GM18511 (cell line): Measurements from ENCODE around the gene AKR7A2.

Experiments used
- ATAC-seq: cut with Tn5 transposase; IDR thresholded peaks from one replicate; pipeline ENCODE4 v1.9.1; 2021; ENCODE audit warnings: mild to moderate bottlenecking, moderate library complexity; ENCODE audit not compliant: unreplicated experiment

AKR7A2 gene

DNA sequence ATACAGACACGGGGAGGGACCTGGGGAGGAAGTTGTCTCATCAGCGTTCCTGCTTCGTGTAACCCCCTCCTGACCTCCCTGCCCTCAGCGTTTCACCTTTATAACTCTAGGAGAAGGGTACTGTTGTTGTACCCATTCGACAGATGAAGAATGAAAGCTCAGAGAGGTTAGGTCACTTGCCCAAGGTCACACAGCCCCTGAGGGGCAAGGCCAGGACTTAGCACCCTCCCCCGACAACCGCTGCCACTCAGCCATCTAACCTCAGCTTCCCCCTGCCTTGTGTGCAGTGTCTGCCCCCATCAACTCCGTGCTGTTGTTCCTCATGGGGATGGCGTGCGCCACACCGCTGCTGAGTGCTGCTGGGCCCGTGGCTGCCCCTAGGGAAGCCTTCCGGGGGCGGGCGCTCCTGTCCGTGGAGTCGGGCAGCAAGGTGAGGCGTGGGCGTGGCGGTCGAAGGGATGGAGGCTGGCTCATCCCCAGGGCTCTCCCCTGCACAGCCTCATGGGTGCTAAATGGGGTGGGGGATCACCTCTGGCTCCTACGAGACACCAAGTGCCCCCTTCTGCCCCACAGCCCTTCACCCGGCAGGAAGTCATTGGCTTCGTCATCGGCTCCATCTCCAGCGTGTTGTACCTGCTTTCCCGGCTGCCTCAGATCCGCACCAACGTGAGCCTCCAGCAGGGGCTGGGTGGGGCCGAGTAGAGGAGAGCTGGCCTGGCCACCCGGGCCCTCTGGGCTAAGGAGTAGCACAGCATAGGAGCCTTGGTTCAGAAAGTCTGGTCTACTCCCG, 14.2 kb upstream of the AKR7A2 start:
- no peak for ATAC-seq

DNA sequence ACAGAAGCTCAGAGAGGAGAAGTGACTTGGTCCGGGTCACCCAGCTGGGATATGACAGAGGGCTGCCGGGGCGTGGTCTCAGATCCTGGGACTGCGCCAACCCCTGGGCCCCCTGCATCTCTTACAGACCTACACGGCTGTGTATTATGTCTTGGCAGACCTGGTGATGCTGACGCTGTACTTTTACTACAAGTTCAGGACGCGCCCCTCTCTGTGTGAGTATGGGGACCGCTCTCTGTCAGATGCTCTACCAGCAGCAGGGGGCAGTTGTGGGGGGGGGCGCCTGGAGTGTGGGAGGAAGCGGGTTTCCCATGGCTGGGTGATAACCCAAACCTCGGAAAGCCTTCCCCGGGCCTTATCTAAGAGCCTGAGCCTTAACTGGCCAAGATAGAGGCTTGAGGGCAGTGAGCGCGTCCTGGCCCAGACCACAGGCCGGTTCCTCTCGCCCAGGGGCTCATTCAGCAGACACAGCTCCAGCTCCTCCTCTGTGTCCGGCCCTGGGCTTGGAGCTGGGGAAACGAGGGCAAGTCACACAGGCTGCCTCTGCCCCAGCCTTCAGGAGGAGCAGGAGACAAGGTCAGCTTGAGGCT, 13.5 kb upstream of the AKR7A2 start:
- no peak for ATAC-seq

DNA sequence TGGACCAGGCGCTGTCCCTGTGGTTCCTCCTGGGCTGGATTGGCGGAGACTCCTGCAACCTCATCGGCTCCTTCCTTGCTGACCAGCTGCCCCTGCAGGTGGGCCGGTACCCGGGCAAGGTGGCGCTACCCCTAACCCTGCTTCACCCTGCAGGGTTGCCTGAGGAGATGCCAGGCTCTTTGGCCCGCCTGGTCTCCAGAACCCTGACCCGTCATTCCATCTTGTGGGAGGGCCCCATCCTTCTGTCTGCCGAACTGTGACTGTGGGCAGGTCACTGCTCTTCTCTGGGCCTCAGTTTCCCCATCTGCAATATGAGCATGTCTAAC, 12.7 kb upstream of the AKR7A2 start:
- no peak for ATAC-seq

DNA sequence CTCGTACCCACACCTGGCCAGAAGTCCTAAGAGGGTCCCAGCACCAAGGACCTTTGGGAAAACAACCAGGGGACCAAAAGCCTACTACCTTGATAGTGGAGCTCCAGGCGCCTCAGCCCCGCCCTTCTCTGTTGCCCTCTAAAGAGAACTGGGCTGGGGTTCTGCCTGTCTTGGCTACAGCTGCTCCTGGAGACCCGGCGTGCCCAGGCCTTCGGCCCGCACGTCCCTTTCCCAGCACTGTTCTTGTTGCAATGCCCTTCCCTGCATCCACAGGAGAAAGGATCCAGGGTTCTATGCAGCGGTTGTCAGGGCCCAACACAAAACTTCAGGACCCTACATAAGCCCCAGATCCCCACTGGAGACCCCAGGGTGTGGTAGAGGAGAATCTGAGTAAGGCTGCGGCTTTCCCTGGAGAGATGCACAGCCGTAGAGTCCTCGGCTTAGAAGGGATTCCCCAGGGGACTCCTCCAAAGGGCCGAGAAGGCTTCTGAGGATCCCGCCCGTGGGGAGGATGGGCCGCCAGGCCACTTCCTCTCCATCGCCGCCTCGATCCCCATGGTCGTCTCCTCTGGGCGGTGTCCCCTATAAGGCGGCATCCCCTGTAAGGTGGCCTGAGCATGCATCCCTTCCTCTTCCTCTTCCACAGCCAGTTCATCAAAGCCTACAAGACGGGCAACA, 12.2 kb upstream of the AKR7A2 start:
- ATAC-seq: no peak

DNA sequence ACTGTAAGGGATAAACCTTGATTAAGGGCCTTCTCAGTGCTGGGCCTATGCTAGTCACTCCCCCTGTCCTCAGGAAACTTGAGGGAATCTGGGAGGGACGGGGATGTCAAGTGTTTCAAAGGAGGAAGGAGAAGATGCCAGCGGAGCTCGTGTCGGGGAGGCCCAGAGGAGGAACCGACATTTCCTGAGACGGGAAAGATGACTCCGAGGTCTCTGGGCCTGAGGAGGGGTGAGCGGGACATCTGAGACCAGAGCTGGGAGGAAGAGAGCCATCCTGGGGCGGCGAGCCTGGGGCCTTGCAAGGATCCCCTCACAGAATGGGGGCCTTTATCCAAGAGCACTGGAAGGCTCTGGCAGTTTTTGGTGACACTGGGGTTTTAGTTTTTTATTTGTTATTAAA, 10.5 kb upstream of the AKR7A2 start:
- ATAC-seq: no peak

DNA sequence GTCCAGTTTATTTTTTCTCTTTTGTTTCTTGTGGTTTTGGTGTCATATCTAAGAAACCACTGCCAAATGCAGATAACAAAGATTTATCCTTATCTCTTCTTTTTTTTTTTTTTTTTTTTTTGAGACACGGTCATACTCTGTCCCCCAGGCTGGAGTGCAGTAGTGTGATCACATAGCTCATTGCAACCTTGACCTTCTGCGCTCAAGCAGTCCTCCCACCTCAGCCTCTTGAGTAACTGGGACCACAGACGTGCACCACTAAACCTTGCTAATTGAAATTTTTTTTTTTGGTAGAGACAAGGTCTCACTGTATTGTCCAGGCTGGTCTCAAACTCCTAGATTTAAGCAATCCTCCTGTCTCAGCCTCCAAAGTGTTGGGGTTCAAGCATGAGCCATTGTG, 9.1 kb upstream of the AKR7A2 start:
- ATAC-seq: no peak

DNA sequence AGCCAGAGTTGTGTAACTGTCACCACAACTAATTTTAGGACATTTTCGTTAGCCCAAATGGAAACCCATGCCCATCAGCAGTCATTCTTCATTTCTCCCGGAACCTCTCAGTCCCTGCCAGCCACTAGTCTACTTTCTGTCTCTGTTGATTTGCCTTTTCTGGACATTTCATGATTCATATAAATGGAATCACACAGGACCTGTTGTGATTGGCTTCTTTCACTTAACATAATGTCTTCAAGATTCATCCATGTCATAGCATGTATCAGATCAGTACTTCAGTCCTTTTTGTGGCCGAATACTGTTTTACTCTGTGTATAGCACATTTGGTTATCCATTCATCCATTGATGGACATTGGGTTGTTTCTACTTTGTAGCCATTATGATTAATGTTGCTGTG, 7.3 kb upstream of the AKR7A2 start:
- ATAC-seq: no peak

DNA sequence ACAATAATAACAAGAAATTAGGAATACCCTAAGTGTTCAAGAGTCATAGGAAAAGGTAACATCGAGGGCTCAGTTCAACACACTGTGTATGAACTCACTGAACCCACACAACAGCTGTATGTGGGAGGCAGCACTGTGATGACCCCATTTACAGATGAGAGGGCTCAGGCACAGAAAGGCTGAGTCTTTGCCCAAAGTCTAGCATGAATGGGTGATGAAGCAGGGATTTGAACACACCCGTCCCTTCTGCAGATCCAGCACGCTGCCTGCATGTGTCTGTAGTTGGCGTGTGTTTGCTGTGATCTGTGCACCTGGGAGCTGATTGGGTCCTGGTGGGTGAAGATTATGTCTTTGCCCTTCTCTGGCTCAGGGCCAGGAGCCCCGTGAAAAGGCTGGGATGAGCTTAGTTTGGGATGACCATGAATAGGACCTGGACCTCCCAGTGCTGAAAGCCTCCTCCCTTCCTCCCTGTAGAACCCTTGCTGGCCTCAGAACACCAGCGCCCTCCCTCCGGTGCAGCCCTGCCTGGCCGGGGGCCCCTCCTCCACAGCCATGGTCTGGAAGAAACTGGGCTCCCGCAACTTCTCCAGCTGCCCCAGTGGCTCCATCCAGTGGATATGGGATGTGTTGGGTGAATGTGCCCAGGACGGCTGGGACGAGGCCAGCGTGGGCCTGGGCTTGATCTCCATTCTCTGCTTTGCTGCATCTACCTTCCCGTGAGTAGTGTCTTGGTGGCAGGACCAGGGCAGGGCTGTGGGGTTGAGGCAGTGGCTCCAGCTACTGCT, 5.4 kb upstream of the AKR7A2 start:
- ATAC-seq: no peak

DNA sequence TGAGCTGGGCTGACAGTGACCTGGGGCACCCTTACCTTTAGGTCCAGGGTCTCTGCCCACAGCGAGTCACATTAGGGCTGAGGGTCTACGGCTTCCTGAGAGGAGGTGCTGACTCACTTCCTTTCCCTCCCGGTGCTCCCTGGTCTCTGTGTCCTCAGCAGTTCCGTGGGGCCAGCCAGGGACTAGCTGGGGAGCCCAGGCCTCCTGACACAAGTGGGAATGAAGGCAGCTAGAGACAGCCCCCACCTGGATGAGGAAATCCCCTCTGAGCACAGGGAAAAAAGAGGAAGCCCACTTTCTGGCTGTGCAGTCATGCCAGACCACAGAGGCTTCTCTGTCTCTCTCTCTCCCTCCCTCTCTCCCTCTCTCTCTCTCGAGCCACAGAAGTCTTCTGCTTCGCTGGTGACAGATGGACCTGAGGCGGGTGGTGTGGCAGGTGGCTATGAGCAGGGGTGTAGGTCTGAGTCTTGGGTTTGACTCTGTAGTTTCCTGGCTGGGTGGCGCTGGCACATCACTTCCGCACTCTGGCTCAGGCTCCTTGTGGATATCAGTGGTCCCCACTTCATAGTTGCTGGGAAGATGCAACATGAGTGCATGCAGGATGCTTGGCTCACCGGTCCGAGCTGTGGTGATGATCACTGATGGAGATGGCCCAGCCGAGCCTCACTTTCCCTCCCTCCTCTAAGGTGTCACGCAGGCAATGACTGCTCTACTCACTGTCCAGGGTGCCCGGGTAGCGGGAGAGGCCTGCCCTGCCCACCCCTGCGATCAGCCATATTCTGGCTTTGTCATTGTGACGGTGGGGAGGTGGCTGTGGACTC, 3.6 kb upstream of the AKR7A2 start:
- ATAC-seq: peak; percentile 29

DNA sequence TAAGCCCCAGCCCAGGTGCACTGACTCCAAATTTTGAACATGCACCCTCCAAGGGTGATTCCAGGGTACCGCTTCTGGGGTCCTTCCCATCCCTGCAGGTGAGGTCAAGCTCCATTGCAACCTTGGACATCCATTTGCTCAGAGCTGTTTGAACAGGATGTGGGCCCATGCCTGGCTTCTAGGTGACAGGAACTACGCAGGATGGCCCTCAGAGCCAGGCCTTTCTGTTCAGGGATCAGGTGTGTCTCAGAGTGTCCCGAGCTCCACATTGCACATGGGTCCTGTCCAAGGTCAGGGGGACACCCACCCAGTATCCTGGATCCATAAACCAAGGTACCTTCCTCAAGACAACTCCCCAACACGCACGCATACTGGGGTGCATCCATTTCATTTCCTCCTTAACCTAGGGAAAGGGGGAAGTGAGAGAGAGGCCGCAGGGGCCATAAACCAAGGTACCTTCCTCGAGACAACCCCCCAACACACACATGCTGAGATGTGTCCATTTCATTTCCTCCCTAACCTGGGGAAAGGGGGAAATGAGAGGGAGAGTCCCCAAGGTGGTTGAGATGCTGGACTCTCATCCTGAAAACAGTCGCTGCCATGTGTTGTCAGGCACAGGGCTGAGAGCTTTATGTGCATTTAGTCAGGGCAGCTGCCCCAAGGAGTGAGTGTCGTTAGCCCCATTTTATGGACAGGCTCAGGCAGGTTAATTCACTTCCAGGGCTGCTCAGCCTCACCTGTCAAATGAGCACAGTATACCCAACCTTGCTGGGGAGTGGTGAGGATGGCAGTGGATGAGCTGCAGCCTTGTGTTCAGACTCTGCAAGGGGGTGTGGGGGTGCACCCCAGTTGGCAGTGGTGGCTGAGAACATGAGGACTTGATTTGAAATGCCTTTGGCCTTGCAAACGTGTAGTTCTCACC, 2.3 kb upstream of the AKR7A2 start:
- no peak for ATAC-seq

DNA sequence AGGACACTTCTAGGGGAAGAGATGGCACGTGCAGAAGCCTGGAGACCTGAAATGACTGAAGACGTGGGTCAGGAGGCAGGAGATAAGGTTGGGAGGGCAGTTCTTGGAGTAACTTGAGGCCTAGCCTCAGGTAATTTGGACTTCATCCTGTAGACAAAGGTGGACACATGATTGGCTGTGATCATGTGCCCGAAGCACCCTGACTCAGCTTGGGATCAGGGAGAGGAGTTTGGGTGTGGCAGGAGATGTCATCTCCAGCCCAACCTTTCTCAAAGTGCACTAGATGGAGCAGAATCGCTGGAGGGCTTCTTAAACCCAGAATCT, 1.7 kb upstream of the AKR7A2 start:
- no peak for ATAC-seq

DNA sequence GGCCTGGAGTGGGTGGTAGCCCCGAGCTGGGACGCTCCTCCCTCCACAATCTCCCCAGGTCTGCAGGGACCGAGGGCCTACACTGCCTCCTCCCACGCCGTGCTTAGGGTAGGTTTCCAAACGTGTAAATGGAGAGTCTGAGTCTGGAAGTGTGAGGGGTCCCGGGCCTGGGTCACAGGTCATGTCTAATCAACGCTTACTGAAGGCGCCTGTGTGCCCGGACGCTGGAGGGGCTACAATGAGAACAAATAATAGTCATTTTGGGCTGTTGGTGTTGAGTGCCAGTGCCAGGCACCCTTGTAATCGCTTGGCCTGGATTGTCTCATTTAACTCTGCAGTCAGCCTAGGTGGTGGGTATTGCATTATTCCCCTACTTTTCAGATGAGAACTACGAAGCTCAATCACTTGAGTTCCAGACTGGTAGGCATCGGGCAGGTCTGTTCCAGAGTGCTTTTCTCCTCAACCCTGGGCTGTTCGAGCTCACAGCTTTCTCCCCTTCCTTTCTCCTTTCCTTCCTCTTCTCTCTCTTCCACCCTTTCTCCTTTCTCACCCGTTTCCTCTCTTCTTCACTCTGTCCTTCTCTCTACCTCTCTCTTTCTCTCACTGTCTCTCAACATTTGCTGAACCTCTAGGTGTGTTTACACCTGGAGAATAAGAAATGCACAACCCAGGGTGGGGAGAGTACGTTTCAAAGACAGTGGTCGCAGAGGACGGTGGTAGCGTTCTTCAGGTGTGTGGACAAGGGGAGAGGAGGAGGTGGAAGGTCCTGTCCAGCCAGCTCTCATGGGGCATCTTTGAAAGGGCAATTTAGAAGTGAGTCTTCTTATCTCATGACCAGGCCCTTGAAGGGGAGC, 1.1 kb upstream of the AKR7A2 start:
- ATAC-seq: peak; percentile 22

DNA sequence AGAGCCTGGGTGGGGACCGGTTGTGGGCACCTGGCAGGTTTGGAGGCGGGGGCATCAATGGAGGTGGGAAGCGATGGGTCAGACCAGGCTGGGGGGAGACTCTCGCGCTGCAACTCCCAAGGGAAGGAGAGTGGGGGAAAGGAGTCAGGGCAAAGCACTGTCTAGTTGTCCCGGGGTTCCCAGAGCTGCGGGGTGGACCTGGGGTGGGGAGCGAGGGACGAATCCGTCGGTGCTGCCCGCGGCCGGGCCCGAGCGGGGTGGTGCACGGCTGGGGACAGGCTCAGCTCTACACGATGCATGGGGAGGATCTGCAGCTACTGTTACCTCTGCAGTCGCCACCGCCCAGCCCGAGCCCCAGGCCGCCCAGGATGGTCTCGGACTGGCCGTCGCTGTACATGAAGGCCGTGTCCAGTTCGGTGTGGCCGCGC, 427 bp downstream of the AKR7A2 start:
- peak; percentile 11 for ATAC-seq

DNA sequence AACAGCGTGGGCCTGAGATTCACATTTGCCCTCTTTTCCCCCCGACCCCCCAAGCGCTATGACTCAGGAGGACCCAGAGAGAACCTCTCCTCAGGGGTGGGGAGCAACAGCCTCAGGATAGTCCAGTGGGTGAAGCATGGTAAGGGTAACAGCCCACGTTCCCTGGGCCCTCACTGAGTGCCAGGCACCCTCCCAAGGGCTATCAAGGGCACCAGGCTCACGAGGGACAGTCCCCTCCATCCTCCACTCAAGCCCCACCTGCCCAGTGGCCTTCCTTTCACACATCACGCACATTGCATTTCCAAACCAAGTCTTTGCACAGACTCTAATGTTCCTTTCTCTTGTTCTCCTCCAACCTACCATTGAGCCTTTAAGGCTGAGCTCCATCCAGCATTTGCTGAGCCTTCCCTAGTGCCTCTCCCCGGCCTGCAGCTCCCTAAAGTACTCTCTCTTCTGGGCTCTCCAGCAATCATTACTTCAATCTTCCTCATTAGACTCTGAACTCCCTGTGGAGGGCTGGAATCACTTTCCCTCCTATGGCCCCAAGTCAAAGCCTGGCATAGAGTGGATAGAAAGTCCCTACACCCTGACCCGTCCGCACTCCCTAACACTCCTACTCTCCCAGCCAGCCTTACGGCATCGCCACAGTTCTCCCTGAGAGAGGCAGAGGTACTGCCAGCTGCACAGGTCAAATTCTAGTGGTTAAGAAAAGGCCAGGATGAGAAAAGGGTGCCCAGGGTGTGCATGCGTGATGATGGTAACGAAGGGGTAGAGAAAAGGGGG, 1.0 kb downstream of the AKR7A2 start:
- ATAC-seq: no peak

DNA sequence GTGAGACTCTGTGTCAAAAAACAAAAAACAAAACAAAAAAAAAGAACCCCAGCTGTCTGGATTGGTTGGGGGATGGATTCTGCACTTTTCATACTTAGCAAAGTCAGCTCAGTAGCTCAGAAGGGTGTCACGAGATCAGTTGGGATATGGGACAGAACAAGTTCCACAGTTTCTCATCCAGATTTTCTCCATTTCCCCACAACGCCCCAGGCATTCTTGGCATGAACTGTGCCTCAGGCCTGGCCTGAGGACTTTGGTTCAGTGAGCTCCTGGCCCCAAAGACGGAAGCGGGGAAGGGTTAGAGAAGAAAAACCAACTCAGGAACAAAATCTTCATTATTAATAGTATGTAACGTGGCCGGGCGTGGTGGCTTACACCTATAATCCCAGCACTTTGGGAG, 1.9 kb downstream of the AKR7A2 start:
- no peak for ATAC-seq

DNA sequence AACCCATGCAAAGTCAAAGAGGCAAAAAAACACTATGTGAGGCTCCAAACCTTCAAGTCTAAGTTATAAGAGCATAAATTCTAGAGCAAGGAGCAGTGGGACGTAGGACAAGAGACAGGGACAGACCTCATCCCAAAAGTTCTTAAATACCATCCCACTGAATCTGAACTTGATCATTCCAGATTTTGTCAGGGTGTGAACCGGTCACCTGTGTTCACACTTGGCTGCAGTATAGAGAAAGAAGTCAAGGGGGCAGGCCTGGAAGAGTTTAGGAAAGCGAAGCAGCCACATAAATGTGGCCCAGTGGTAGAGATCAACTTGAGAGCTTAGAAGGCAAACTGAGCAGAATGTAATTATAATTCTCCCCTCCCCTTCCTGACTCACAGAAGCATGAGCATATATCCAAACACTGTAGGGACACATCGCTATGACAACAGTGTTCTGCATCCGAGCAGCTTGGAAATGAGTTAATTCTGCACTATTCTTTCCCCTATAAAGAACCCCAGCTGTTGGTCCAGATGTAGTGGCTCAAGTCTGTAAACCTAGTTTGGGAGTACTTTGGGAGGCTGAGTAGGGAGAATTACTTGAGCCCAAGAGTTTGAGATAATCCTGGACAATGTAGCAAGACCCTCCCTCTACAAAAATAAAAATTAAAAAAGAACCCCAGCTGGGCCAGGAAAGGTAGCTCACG, 2.7 kb downstream of the AKR7A2 start:
- no peak for ATAC-seq

DNA sequence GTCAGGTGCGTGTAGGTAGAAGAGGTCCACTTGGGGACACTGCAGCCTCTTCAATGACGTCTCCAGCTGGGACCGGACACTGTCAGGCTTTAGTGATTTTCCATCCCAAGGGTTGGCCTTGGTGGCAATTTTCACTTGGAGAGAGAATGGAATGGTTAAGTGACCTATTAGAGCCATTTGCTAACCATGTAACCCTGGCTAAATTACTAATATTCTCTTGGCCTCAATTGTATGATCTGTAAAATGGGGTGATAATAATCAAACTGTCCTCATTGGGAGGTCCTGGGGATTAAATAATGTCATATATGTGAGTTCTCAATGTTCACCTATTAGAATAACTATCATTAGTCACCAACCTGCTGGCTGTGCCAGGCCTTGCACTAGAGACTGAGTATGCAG, 3.4 kb downstream of the AKR7A2 start:
- ATAC-seq: no peak
